Vagina (tissue), 2 donors: ENCODE measurements around the gene PLPPR2. TPM values are rescaled to one million over a fixed set of nuclear protein-coding genes. Genes with fewer than 3 reads are reported as not detected.

Source experiments
- DNase-seq, 2 donors: peaks; one replicate each; pipeline ENCODE4 v3.0.0-alpha.2; 2017; ENCODE audit errors: extremely low spot score in 2 of 2
- H3K27ac ChIP-seq: fragments of 200-600 bp; sonication (generic); one replicate; pipeline ENCODE4 v1.5.1; 2019
- H3K27me3 ChIP-seq: fragments of 200-600 bp; sonication (generic); one replicate; pipeline ENCODE4 v1.5.1; 2019
- H3K36me3 ChIP-seq, 2 donors: fragments of 200-600 bp; sonication (generic); one replicate each; pipeline ENCODE4 v1.5.1; 2017 to 2019
- H3K4me1 ChIP-seq: fragments of 200-600 bp; sonication (generic); one replicate; pipeline ENCODE4 v1.5.1; 2019
- H3K4me3 ChIP-seq, 2 donors: fragments of 200-600 bp; sonication (generic); 1 replicate in 1 of 2; 2 replicates in 1 of 2; pipeline ENCODE4 v1.5.1; 2016 to 2019
- H3K9me3 ChIP-seq: fragments of 200-600 bp; sonication (generic); one replicate; pipeline ENCODE4 v1.5.1; 2019
- POLR2A ChIP-seq, 2 donors: fragments of 450-650 bp; IDR thresholded peaks; one replicate each; pipeline ENCODE4 v1.6.1; 2017; ENCODE audit warnings: antibody characterized with exemption in 2 of 2, mild to moderate bottlenecking in 2 of 2, moderate library complexity in 2 of 2
- POLR2AphosphoS5 ChIP-seq, 2 donors: sonication (generic); formaldehyde crosslinking; IDR thresholded peaks; one replicate each; pipeline ENCODE4 v1.9.0; 2017; ENCODE audit warnings: antibody characterized with exemption in 2 of 2, mild to moderate bottlenecking in 2 of 2, low read depth in 1 of 2; ENCODE audit not compliant: insufficient read depth in 1 of 2
- intact Hi-C: fragments of 100-400 bp; cut with DNase I; formaldehyde crosslinking; loops from one replicate; pipeline ENCODE4 v1.15.1; 2023
- total RNA-seq: library from RNA; depleted of rRNA; stranded (reverse); fragments of >200 nt; gene quantifications from one replicate; pipeline ENCODE4 v1.2.3, GENCODE V29; 2016
- TF ChIP-seq, protein P1 (sequence below), 3 experiments: fragments of 450-650 bp in 2 of 3; fragments of 200-600 bp in 1 of 3; sonication (generic) in 1 of 3; IDR thresholded peaks; one replicate each; pipeline ENCODE4 v1.5.1; 2017 to 2019; ENCODE audit warnings: antibody characterized with exemption in 3 of 3, mild to moderate bottlenecking in 2 of 3, moderate library complexity in 2 of 3

Gene PLPPR2
- total RNA-seq, 1 donor from 2014 or later: 16.5 TPM

DNA sequence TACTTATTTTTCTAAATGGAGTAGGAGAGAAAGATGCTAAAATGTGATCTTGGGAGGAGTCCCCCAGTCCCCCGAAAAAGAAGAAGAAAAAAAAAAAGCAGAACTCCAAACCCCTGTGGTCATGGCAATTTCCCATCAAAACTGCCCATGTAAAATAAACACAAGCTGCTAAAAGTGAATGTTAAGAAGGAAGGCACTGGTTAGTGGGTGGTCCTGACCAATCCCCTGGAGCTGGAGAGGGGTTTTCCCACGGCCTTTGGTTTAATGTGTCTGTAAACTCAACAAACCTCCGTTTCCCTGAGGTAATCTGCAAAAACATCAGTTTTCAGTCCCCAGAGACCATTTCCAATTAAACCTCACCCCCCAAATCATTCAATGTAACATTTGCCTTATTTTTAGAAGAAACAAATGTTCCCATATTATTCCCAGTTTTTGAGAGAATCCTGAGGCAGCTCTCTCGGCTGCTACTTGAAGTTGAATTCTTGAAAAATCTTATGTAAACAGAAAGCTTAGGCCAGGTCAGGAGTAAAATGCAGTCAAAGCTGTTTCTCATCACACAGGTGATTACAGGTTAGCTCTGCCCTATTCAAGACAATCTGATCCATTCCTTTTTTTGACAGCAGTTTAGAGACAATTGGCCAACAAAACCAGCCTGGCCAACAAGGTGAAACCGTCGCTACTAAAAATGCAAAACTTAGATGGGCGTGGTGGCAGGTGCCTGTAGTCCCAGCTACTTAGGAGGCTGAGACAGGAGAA, 32.8 kb upstream of the PLPPR2 start:
- intact Hi-C loops: no loop called here
- DNase-seq: no peak
- Histone ChIP-seq H3K27me3 (no peaks in the 10 kb centered on the region), H3K4me1 (peaks cover 26% of the 10 kb centered on the region), H3K4me3 (no peak overlapping the region), H3K9me3 (no peaks in the 10 kb centered on the region), H3K27ac (peak overlapping the region; percentile 43), H3K36me3 (peaks cover 0 to 20% of the 10 kb centered on the region in 2 donors)
- TF ChIP-seq, protein P1, sequence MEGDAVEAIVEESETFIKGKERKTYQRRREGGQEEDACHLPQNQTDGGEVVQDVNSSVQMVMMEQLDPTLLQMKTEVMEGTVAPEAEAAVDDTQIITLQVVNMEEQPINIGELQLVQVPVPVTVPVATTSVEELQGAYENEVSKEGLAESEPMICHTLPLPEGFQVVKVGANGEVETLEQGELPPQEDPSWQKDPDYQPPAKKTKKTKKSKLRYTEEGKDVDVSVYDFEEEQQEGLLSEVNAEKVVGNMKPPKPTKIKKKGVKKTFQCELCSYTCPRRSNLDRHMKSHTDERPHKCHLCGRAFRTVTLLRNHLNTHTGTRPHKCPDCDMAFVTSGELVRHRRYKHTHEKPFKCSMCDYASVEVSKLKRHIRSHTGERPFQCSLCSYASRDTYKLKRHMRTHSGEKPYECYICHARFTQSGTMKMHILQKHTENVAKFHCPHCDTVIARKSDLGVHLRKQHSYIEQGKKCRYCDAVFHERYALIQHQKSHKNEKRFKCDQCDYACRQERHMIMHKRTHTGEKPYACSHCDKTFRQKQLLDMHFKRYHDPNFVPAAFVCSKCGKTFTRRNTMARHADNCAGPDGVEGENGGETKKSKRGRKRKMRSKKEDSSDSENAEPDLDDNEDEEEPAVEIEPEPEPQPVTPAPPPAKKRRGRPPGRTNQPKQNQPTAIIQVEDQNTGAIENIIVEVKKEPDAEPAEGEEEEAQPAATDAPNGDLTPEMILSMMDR (IDR thresholded peaks at IDR 0.05): no peak
- no peak for TF ChIP-seq POLR2A (IDR thresholded peaks at IDR 0.05)
- no peak for TF ChIP-seq POLR2AphosphoS5 (IDR thresholded peaks at IDR 0.05; ENCODE audit: insufficient read depth in 1 of 2, low read depth in 1 of 2)

DNA sequence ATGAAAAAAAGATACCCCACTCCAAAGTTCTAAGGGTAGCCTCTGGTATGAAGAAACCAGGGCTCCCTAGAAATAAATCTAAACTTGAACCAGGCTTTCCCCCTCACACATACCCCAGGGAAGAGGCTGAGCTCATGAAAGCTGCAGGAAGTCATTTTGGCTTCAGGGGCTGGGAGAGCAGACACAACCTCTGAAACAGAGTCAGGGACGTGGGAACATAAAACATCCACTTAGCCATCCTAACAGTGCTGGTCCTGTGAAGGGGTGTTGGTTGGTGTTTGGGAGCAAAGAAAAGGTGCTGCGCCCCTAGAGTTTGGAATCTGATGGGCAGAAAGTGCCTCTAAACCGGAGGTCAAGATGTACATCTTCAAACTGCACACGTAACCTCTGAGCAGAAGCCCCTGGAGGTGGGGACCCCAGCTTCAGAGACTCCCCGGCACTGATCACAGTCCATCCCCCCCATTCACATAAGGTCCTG, 31.6 kb upstream of the PLPPR2 start:
- Histone ChIP-seq H3K36me3 (peaks cover 0 to 22% of the 10 kb centered on the region in 2 donors), H3K4me3 (peak overlapping the region in 1 of 2 donors; percentile 9), H3K27me3 (no peaks in the 10 kb centered on the region), H3K9me3 (no peaks in the 10 kb centered on the region), H3K27ac (peak overlapping the region; percentile 84), H3K4me1 (peaks cover 26% of the 10 kb centered on the region)
- DNase-seq: no peak
- intact Hi-C loops: no loop called here
- TF ChIP-seq POLR2AphosphoS5 (IDR thresholded peaks at IDR 0.05; ENCODE audit: insufficient read depth in 1 of 2, low read depth in 1 of 2) (no peak), POLR2A (IDR thresholded peaks at IDR 0.05) (no peak)
- TF ChIP-seq, protein P1 (IDR thresholded peaks at IDR 0.05): no peak

DNA sequence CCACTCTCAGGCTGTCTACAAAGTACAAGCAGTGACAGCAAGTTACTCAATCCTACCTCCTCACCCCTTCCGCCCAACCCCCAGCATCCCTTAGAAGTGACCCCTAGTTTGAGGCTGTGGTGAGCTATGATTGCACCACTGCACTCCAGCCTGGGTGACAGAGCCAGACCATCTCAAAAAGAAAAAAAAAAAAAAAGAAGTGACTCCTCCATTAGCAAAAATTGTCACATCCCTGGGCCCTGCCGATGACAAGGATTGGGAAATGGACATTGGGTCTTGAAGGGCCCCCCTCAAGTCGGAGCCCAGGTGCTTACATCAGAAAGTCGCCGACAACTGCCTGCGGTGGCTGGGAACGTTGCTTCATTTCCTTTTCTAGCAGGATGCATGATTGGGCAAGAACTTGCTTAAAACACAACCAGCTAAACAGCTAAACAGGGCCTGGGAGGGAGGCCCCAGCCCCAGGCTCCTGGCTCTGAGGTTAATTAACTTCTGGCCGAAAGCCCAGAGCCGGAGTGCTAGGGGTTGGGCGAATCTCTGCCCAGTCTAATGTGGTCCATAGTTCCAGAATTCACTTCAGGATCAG, 31.1 kb upstream of the PLPPR2 start:
- Histone ChIP-seq H3K27me3 (no peaks in the 10 kb centered on the region), H3K9me3 (no peaks in the 10 kb centered on the region), H3K27ac (peak overlapping the region; percentile 84), H3K4me1 (peaks cover 26% of the 10 kb centered on the region), H3K4me3 (peak overlapping the region in 1 of 2 donors; percentile 9), H3K36me3 (peaks cover 0 to 27% of the 10 kb centered on the region in 2 donors)
- peak in 1 of 2 donors; percentile 98 for DNase-seq
- TF ChIP-seq POLR2AphosphoS5 (IDR thresholded peaks at IDR 0.05; ENCODE audit: insufficient read depth in 1 of 2, low read depth in 1 of 2): peak; percentile 83 to 94
- TF ChIP-seq, protein P1 (IDR thresholded peaks at IDR 0.05): no peak
- intact Hi-C loops: no loop called here

DNA sequence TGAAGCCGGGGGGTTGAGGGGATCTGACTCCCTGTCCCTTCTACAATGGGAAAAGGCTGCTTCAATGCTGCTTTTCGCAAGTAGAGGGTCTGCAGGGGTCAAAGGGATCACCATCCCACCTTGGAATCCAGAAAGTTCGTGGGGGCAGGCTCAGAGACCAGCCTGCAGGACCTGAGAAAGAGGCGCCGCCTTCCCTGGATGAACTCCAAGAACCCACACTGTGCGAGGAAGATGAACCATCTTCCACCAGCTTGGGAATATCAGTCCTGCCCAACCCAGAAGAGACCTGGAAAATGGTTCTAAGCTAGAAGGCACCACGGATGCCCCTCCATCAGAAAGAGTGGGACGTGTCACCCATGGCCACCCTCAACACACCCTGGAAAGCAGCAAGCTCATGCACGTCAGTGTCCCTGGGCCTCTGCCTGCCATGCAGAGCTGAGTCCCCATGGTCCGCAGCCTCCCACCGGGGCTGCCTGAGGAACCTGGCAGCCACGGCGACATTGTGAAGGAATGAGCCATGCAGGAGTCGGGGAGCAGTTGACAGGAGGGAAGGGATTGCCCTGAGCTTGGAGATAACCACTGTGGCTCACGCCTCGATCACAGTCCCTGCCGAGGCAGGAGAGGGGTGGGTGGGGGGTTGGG, 30.4 kb upstream of the PLPPR2 start:
- DNase-seq: no peak
- Histone ChIP-seq H3K27ac (peak overlapping the region; percentile 84), H3K4me1 (peaks cover 26% of the 10 kb centered on the region), H3K36me3 (peaks cover 0 to 34% of the 10 kb centered on the region in 2 donors), H3K4me3 (no peak overlapping the region), H3K27me3 (no peaks in the 10 kb centered on the region), H3K9me3 (no peaks in the 10 kb centered on the region)
- intact Hi-C loops: no loop called here
- no peak for TF ChIP-seq POLR2A (IDR thresholded peaks at IDR 0.05)

DNA sequence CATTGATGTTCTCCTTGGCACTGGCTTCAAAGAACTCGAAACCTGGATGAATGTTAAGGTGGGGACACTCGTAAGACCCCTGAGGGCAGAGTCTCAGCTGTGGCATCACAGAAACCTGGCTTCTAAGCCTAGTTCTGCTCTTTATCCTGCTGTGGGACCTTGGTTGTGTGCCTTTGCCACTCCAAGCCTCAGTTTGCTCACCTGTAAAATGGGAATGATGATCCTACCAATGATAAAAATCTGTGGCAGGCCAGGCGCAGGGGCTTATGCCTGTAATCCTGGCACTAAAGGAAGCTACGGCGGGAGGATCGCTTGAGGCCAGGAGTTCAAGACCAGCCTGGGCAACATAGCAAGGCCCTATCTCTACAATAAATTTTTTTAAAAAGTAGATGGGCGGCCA, 29.7 kb upstream of the PLPPR2 start:
- TF ChIP-seq, protein P1 (IDR thresholded peaks at IDR 0.05): no peak
- TF ChIP-seq POLR2AphosphoS5 (IDR thresholded peaks at IDR 0.05; ENCODE audit: insufficient read depth in 1 of 2, low read depth in 1 of 2) (no peak), POLR2A (IDR thresholded peaks at IDR 0.05) (no peak)
- intact Hi-C loops: no loop called here
- Histone ChIP-seq H3K4me3 (no peak overlapping the region), H3K4me1 (peaks cover 26% of the 10 kb centered on the region), H3K9me3 (no peaks in the 10 kb centered on the region), H3K27ac (peak overlapping the region; percentile 84), H3K27me3 (no peaks in the 10 kb centered on the region), H3K36me3 (peaks cover 0 to 40% of the 10 kb centered on the region in 2 donors)
- DNase-seq: no peak
